Stimulated activated CD4-positive, alpha-beta T cell treated with anti-CD3 and anti-CD28 coated beads, TNF-alpha, amount 100 ng/mL, for 24 hours (primary cell): ENCODE data around the gene CTSS.

Experiments
- DNase-seq, 3 experiments: peaks; one replicate each; pipeline ENCODE4 v3.0.0-alpha.2; 2020; ENCODE audit warnings: low read depth in 3 of 3

CTSS gene

GRCh38 chr1:150696995-150697927 is 68.3 kb downstream of the CTSS start, which contains the start of gene GOLPH3L:
Gene GOLPH3L, minus strand, starts transcription at chr1:150697154. Its CDS starts 2,316 bp downstream, at chr1:150694838.
- peak; percentile 76 to 88 (median 85) for DNase-seq

DNA sequence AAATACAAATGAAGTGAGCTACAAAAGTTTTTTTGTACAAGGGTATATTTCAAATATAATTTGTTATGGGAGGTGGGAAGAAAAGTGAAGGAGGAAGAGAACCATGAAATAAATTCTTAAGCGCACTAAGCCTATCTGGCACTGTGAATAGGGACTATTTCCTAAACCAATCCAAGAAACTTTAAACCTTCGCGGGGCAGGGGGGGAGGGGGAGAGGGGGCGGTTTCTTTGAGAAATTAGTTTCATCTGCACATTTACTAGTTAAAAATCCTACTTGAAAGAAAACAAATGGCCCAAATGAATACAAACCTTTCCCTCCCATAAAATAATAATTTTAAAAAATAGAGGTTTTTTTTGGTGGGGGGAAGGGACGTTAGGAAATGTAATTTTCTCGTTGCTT is 69.0 kb downstream of the CTSS start:
- no peak for DNase-seq

DNA sequence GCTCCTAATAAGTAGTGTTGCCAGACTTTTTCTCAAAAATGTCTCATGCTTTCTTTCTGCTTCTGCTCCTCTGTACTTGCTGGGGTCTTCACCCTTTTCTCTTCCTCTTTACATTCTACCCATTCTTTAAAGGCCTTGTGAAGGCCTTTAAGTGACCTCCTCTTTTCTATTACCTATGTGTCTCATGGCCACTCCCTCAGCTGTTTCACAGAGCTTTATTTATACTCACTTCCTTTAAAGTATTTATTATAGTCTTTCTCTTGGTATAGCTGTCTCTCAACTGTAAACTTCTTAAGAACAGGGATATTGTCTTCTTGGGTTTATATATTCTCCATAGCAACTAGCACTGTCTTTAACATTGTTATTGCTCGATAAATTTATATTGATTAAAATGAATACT is 69.4 kb downstream of the CTSS start:
- DNase-seq, result no peak

DNA sequence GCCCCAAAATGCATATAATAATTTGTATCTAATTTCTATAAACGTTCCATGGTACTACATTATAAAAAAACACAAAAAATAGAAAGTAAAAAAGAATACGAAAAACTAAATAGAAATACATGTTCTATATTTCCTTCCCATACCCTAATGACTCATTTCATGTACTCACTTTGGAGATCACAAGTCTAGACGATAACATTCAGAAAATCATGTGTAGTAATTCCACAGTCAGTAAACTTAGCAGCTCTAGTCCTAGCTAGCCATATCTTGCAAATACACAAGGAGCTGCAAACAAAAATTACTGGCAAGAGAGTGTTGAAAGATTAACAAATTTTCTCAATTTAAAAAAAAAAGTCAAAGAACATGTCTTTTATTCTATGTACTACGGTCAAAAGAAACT is 70.0 kb downstream of the CTSS start:
- no peak for DNase-seq

GRCh38 chr1:150692720-150693119 is 72.9 kb downstream of the CTSS start:
- DNase-seq, result no peak

GRCh38 chr1:150688763-150689162 is 76.8 kb downstream of the CTSS start:
- no peak for DNase-seq

DNA sequence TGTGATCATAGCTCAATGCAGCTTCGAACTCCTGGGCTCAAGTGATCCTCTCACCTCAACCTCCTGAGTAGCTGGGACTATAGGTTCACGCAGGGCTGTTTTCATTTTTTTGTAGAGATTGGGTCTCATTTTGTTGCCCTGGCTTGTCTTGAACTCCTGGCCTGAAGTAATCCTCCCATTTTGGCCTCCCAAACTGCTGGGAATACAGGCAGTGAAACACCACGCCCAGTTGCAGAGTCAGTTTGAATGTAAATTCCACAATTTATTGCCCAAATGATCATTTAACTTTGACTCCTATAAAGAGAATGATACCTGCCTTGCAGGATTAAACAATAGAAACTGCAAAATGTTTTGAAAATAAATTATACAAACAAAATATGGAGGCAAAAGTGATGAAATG is 79.3 kb downstream of the CTSS start:
- no peak for DNase-seq

- no peak for DNase-seq
Measured at GRCh38 chr1:150683914-150684313, 81.7 kb downstream of the CTSS start.
